GM21619 (cell line): ENCODE results near the gene UNC50.
A peak's percentile ranks its signal among the peaks of the same experiment; 100 is the strongest.

ENCODE experiments used
- ATAC-seq: cut with Tn5 transposase; IDR thresholded peaks from one replicate; pipeline ENCODE4 v1.9.1; 2021; ENCODE audit not compliant: unreplicated experiment

The UNC50 gene

GRCh38 chr2:98608116-98608961 lies at the start of gene UNC50, which contains the start of gene COA5:
Gene UNC50, plus strand, starts transcription at chr2:98608589. Its CDS starts 1,171 bp downstream, at chr2:98609760.
Gene COA5, minus strand, starts transcription at chr2:98608512. Its CDS starts 107 bp downstream, at chr2:98608405.
- ATAC-seq: peak; percentile 88

GRCh38 chr2:98558852-98559530 lies 49.4 kb upstream of the UNC50 start:
- ATAC-seq: no peak

- no peak for ATAC-seq
These were observed 48.8 kb upstream of the UNC50 start for GRCh38 chr2:98559581-98559980.

- ATAC-seq: no peak
These were observed 48.1 kb upstream of the UNC50 start for GRCh38 chr2:98560256-98560771.

GRCh38 chr2:98561018-98561417 lies 47.4 kb upstream of the UNC50 start:
- ATAC-seq: no peak

GRCh38 chr2:98561902-98562695 lies 46.3 kb upstream of the UNC50 start:
- no peak for ATAC-seq

- no peak for ATAC-seq
These were observed 45.0 kb upstream of the UNC50 start for GRCh38 chr2:98563394-98563793.

- ATAC-seq: no peak
These were observed 43.8 kb upstream of the UNC50 start for GRCh38 chr2:98564541-98565132.

- no peak for ATAC-seq
These were observed 43.0 kb upstream of the UNC50 start for GRCh38 chr2:98565286-98565860.

- no peak for ATAC-seq
These were observed 42.4 kb upstream of the UNC50 start for GRCh38 chr2:98565941-98566340.

- no peak for ATAC-seq
These were observed 40.0 kb upstream of the UNC50 start for GRCh38 chr2:98568161-98568956.

- ATAC-seq: no peak
These were observed 39.1 kb upstream of the UNC50 start for GRCh38 chr2:98569197-98569793.

- no peak for ATAC-seq
These were observed 38.5 kb upstream of the UNC50 start for GRCh38 chr2:98569915-98570314.

GRCh38 chr2:98570356-98570755 lies 38.0 kb upstream of the UNC50 start:
- no peak for ATAC-seq

GRCh38 chr2:98571121-98571701 lies 37.2 kb upstream of the UNC50 start:
- ATAC-seq: no peak

GRCh38 chr2:98571796-98572195 lies 36.6 kb upstream of the UNC50 start:
- ATAC-seq: no peak

- ATAC-seq: no peak
These were observed 36.2 kb upstream of the UNC50 start for GRCh38 chr2:98572211-98572610.

GRCh38 chr2:98572676-98573075 lies 35.7 kb upstream of the UNC50 start:
- ATAC-seq: no peak

GRCh38 chr2:98573426-98573825 lies 35.0 kb upstream of the UNC50 start:
- ATAC-seq: no peak
